ENCODE measurements around the gene CCNF.

GRCh38 chr16:2487903-2488531 is 58.8 kb downstream of the CCNF start:
- TF ChIP-seq CTCF (IDR thresholded peaks at IDR 0.05) (no peak), POLR2A (IDR thresholded peaks at IDR 0.05) (no peak)

All from thyroid gland (tissue), 4 donors.